ENCODE data around the gene COP1.
"Not testable (repeated sequence)": the region's sequence is repeated elsewhere in the genome, so short reads cannot be mapped to it uniquely, and the experiment has no call there.

The COP1 gene

GRCh38 chr1:176206961-176207902 is at the start of gene COP1:
Gene COP1 (minus strand): TSS chr1:176207286. CDS start chr1:176206978, 308 bp downstream.
- no peak for TF ChIP-seq CTCF (IDR thresholded peaks at IDR 0.05; ENCODE audit: low read depth, low read length)
- in situ Hi-C loops (cut with HindIII; ENCODE audit: low sequenced_read_pairs), result no loop called here
- H3K4me3 ChIP-seq (ENCODE audit: low read depth, low read length), result peak within 1 kb of the TSS; percentile 80
- peak; percentile 97 for DNase-seq (ENCODE audit: low read depth, low spot score)

GRCh38 chr1:176252191-176252590 is 45.1 kb upstream of the COP1 start:
- DNase-seq (ENCODE audit: low read depth, low spot score), result no peak
- H3K4me3 ChIP-seq (ENCODE audit: low read depth, low read length), result no peak overlapping the region
- TF ChIP-seq CTCF (IDR thresholded peaks at IDR 0.05; ENCODE audit: low read depth, low read length), result no peak
- in situ Hi-C loops (cut with HindIII; ENCODE audit: low sequenced_read_pairs), result no loop called here

DNA sequence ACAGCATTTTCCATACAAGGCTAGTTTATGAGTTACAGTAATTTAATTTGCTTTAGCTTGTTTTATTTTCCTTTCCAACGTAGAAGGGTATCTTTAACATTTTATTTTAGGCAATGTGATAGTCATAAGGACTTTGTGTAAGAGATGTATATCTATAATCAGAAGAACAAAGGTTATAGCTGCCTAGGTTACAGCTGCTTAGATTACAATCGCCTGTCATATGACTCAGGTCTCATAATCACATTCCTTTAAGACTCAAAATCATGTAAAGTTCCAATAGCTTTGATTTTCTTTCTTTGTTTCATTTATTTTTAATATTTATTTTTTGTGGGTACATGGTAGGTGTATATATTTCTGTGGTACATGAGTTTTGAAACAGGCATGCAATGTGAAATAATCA is 37.8 kb upstream of the COP1 start:
- no peak overlapping the region for H3K4me3 ChIP-seq (ENCODE audit: low read depth, low read length)
- no peak for DNase-seq (ENCODE audit: low read depth, low spot score)
- no peak for TF ChIP-seq CTCF (IDR thresholded peaks at IDR 0.05; ENCODE audit: low read depth, low read length)
- in situ Hi-C loops (cut with HindIII; ENCODE audit: low sequenced_read_pairs), result no loop called here

- in situ Hi-C loops (cut with HindIII; ENCODE audit: low sequenced_read_pairs), result no loop called here
- TF ChIP-seq CTCF (IDR thresholded peaks at IDR 0.05; ENCODE audit: low read depth, low read length), result no peak
- no peak for DNase-seq (ENCODE audit: low read depth, low spot score)
- no peak overlapping the region for H3K4me3 ChIP-seq (ENCODE audit: low read depth, low read length)
These were observed 36.7 kb upstream of the COP1 start for GRCh38 chr1:176243746-176244145.

GRCh38 chr1:176241385-176242015 is 34.4 kb upstream of the COP1 start:
- TF ChIP-seq CTCF (IDR thresholded peaks at IDR 0.05; ENCODE audit: low read depth, low read length), result no peak
- in situ Hi-C loops (cut with HindIII; ENCODE audit: low sequenced_read_pairs), result no loop called here
- peak; percentile 55 for DNase-seq (ENCODE audit: low read depth, low spot score)
- no peak overlapping the region for H3K4me3 ChIP-seq (ENCODE audit: low read depth, low read length)

DNA sequence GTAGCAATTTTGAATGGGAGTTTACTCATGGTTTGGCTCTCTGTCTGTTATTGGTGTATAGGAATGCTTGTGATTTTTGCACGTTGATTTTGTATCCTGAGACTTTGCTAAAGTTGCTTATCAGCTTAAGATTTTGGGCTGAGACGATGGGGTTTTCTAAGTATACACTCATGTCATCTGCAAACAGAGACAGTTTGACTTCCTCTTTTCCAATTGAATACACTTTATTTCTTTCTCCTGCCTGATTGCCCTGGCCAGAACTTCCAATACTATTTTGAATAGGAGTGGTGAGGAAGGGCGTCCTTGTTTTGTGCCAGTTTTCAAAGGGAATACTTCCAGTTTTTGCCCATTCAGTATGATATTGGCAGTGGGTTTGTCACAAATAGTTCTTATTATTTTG is 26.6 kb upstream of the COP1 start:
- DNase-seq (ENCODE audit: low read depth, low spot score); in situ Hi-C loops (cut with HindIII; ENCODE audit: low sequenced_read_pairs): not testable (repeated sequence)

GRCh38 chr1:176227579-176227978 is 20.5 kb upstream of the COP1 start:
- no peak for TF ChIP-seq CTCF (IDR thresholded peaks at IDR 0.05; ENCODE audit: low read depth, low read length)
- in situ Hi-C loops (cut with HindIII; ENCODE audit: low sequenced_read_pairs), result no loop called here
- DNase-seq (ENCODE audit: low read depth, low spot score), result no peak
- no peak overlapping the region for H3K4me3 ChIP-seq (ENCODE audit: low read depth, low read length)

More for the DNA sequence above, 26.6 kb upstream of the COP1 start:
- H3K4me3 ChIP-seq (ENCODE audit: low read depth, low read length), result not testable (repeated sequence)

All from astrocyte of the spinal cord (primary cell).